Measurements from ENCODE around the gene CSNK2A1.

Gene CSNK2A1

DNA sequence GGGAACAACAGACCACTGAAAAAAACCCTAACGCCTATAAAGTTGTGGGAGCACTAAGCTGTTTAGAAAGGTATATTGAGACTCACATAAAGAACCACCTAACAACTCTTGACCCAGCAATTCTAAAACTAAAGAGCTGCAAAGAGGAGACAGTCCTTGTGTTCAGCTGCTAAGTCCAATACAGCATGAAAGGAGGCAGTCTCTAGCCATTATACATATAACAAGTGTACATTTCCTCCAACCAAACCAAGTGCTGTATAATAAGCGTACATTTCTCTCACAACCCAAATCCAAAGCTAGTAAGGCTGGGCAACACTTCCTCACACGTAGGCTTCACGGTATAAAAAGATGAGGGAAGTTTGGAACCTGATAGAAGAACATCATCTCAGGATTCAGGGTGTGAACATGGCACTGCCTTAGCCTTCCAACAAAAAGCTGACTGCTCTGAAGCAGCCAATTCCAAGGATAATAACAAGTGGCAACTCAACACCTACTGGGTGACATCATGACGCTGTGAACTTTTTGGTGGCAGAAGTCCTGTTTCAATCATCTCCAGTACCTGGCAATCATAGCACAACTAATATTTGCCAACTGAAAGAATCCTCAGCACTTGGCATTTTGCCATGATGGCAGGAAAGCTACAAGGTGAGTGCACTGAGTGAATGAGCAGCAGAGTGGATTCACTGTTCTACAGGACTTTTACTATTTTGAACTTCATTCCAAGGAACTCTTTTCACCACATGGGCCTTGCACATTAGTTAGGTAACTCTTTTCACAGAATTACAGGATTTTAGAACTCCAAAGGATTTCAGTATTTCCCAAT, 97.9 kb downstream of the CSNK2A1 start:
- no peak for DNase-seq

DNA sequence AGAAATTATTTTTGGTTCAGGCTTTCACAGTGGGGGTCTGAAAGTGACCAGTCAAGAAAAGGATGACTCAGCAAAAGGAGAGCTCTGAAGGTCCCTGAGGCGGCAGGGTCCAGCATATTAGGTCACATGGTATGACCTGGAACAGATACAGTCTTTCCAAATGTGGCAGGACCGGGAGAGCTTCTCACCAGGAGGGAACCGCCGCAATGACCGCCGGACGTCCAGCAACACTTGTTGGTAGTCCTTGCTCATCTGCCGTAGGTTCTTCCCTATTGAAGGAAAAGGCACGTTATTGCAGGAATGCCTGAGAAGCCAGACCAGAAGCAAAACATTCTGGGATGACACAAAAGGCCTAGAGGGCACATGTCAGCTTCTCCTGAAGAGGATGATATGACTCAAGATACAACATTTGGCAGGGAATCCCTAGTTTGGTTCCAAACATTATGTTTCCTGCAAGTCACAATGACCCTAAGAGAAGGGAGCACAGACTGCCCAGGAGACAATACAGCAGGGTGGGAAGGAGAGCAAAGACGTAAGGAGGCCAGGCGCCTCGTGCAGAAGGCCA, 98.6 kb downstream of the CSNK2A1 start:
- no peak for DNase-seq

DNA sequence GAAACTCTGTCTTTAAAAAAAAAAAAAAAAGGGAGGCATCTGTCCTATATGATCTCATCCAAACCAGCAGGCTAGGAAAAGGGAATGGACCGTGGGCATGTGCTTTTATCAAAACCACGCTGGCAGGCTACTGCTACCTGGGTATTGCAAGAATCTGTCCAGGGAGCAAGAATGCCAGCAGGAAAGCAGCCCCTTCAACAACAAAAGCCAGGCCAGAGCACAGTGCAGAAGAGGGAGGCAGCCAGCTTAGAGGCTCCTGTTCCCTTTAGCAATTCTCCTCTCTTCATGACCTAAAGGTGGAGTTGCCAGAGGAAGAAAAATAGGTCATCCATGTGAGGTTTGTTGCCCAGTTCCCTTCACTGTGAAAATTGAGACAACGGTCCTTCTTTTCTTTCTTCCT, 99.5 kb downstream of the CSNK2A1 start:
- DNase-seq, result no peak

DNA sequence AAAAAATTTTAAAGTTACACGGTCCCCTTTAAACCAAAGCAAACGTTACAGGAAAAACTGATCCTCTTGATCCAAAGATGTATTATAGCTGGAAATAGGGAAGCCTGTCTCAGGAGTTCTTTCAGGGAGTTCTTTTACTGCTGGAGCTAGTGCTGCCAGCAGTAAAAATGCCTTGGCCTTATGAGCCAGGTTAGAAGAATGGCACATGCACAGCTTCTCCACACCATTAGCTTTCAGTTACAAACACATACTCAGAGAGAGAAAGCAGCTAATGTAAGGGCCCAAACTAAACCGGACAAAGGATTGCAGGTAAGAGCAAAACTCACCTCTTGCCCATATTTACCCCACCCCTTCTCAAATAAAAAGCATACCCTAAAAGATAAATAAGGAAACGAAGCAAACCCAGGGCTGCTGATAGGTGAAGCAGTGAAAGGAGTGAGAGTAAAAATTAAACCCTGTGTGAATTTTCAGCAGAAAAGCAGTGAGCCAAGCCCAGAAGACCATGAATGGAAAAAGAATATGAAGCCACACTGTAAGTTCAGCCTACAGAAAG, 100.3 kb downstream of the CSNK2A1 start:
- no peak for DNase-seq

DNA sequence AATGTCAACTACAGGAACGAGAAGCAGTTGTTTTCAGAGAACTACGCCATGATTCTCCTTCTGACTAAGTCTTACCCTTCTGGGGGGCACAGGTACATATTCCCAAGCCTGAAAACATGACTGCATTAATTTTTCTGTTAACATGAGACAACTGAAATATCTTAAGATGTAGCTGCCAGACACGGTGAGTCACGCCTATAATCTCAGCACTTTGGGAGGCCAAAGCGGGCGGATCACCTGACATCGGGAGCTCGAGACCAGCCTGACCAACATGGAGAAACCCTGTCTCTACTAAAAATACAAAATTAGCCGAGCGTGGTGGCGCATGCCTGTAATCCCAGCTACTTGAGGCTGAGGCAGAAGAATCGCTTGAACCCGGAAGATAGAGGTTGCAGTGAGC, 103.0 kb downstream of the CSNK2A1 start:
- no peak for DNase-seq

DNA sequence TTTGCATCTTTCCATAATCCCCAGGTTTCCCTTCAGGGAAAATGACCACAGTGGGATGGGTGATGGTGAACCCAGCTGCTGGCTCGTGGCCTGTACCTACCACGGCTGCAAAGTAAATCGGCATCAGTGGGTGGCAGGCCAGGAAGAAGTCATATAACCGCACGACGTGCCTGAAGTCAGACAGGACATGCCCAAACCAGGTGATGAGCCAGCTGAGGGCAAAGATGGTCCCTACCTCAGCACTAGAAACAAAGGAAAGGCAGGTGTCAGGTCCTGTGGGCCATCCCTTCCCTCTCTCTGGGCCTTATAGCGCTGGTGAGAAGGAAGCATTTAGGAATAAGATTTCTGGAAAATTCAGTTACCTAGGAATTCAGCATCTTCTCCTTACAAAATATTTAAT, 103.4 kb downstream of the CSNK2A1 start:
- no peak for DNase-seq

DNA sequence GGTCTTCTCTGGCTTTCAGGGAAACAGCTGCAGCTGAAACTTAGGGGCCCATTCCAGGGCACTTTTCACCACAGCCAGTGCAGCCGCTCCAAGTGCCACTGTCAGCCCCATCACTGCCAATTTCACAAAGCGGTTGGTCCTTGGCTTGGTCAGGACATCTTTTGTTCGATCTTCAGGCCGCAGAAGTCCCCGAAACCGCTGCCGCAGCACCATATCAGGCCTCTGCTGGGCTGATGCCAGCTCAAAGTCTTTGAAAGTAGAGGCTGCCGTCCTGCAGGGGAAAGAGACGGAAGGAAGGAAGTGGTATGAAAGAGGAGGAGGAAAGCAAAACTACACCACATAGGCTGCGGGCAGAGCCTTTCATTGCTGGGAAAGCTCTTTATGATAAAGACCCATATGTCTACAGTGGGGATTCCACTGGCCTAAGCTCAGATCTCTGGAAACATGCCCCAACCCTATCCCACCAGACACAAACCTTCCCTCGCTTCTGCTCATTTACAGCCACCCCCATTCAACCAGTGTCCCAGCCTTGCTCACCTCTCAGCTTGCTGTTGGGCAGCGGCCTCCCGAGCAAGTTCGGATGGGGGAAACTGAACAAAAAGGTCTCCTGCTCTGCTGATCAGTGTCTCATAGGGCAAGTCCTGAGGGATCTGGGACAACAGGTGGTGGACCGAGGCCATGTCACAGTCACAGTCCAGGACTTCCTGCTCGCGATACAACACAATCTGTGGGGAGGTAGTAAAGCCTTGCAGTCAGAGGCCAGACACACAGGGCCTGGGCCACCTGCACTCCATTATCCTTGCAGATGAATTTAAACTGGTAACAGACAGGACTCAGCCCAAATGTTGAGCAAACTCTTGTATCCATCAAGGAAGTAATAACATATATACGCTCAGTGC, 104.8 kb downstream of the CSNK2A1 start:
- DNase-seq, result no peak

DNA sequence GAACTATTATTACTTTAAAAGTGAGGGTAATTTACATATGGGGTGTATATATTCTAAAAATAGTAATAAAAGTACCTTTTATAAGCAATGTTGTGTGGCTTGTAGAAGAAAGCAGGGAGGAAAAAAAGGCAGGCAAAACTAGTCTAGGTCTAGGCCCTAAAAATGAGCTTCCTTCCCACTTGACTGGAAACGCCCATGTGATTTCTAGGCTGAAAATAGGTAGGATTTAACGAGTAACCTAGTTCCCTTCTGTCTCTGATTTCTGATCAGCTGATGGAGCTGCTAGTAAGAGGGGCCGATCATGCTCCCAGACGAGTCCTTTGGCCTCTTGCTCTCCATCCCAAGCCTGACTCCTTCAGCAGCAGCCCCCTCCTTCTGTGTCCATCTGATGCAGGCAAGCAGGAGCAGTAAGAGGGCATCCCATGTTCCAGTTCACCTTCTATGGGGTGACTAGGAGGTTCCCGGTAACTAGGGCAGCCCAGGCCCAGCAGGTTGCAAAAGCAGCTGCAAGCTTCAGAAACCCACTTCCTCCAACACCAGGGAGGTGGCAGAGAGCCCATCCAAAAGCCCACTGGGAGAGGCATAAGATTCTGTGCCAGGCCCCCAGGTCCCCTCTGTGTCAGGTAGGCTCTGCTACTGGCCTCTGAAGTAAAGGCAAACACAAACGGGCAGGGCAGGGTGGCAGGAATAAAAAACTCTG, 105.7 kb downstream of the CSNK2A1 start:
- DNase-seq, result no peak

DNA sequence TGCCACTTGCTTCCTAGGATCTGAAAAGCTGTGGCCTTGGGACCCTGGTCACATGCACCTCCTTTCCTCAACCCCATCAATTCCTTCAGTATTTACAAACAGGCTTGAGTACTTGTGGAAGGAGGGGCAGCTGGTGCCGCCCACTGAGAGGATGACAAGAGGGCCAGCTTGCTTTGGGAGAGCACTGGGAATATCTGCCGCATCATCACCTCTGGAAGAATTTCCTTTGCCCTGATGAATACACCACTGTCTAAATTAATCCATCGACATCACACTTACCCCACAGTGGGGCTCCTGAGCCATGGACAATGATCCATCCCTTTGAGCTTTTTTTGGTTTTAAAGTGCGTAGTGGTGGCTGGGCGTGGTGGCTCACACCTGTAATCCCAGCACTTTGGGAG, 107.1 kb downstream of the CSNK2A1 start:
- DNase-seq, result no peak

DNA sequence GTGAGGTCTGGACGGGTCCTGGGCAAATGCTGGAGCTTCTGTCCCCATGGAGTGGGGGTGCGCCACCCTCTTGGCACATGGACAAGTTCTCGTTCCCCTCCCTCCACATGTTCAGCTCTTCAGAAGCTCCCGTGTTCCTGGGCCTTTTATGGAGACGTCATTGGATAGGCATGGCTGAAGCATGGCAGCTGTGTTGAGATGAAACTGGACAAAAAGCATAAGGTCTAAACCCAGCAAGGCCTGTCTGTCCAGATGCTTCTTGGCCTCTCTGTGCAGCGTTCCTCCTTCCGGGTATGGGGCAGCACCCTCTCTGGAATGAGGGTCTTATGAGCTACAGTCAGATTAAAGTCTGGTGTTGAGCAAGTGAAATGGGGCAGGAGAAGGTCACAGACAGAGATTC, 108.0 kb downstream of the CSNK2A1 start:
- DNase-seq, result no peak

DNA sequence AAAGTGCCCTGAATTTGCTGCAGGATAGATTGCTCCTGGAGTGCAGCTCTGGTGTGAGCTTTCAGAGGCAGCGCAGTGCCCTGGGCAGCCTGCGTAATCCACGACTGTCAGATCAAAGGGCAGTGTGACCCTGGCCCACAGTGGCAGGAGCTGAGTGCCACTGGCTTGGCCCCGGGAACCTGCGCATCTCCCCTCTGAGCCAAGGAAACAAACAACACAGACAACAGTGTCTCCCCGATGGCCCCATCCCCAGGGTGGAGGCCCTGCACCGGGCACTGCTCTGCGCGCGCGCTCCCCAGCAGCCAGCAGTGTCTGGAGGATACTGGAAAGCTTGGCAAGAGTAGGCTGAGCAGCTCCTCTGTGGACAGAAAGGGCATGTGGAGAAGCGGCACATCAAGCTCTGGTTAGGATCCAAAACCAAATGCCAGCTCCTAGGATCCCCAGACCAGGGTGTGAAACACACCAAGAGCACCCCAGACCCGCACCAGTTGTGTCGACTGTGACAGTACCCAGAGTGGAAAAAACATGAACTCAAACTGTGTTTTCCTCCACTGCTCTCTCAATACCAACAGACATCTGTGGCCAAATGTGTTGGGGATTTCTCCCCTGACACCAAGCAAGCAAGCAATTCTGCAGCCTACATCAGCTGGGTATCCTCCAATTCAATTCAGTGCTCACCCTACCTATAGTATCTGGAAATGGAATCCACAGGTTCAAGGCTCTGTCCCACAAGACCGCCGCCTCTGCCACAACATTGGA, 108.8 kb downstream of the CSNK2A1 start:
- no peak for DNase-seq

DNA sequence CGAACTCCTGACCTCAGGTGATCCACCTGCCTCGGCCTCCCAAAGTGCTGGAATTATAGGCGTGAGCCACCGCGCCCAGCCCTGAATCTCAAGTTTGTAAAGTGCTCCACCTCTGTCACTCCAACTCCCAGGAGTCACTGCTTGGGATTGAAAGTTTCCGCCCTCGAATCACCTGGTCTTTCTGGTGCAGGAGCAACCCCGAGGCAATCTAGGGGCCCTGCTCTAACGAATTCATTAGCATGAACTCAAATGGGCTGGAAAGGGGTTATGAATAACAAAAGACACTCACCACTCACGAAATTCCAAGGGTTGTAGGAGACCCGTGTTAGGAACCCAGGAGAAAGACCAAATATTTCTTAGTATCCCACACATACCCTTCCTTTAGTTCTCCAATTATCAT, 109.4 kb downstream of the CSNK2A1 start:
- no peak for DNase-seq

DNA sequence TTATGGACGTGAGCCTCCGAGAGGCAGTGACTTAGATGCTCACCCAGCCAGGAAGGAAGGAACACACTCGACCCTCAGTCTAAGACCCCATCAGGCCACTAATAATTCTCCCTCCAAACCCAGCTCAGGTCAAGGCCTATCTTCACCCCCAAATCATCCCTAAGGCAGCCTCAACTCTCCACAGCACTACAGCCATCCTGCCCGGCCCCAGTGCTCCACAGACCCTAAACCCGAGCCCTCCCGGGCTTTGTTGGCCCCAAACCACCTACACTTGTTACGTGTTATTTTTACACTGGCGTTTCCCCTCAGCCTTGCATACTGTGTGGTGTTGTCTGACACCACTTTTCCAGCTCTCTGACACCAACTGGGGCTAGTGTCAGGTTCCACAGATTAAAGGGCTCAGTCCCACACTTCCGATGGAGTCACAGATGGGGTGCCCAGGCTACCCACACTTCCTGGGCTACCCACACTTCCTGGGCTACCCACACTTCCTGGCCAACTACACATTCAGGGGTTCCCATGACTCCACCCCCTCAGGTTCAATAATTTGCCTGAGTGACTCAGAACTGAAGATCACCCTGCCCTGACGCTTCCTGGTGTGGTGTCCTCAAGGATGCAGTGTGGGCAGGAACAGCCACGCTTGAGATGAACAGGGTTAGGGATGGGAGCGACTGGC, 110.2 kb downstream of the CSNK2A1 start:
- DNase-seq, result no peak

DNA sequence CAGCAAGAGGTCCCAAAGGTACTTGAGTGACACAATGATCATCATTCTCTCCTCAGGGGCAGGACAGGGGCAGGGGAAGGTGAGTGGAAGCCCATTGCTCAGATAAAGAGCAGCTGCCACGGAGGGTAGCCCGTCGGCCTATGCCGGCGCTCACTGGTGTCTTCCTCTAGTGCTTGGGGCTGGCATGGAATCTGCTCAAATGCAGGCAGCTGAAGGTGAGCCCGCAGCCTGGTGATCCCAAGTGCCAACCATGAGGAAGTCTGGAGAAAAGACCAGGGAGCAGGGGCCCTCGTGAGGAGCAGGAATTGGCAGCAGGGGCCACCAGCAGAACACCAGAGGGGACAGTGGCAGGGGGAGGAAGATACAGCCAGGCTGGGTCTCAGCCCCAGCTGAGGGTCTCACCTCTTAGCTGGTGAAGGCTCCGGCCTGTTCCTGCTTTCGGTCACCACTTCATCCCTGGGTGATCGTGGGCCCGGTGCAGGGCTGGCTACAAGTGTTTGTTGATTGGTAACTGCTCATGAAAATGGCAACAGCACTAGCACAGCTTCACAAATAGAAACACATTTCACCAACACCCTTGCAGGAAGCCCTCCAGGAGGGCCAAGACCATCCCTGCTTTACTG, 110.8 kb downstream of the CSNK2A1 start:
- no peak for DNase-seq

DNA sequence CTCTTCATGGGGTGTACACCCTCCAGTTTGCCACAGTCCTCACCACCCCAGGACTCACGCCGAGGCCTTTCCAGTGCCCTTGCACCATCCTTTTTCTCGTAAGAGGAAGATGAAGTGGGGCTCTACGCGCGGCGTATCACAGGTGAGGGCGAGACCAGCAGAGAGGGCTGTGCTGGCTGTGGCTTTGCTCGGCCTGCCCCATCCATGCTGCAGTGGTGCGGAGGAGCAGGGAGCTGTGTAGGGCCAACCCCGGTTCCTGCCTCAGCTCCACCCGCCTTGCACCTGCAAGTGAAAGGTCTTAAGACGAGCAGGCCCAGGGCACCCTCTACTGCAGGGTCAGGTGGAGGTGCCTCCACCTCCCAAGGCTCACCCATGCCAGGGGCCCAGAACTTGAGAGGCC, 111.4 kb downstream of the CSNK2A1 start:
- no peak for DNase-seq

DNA sequence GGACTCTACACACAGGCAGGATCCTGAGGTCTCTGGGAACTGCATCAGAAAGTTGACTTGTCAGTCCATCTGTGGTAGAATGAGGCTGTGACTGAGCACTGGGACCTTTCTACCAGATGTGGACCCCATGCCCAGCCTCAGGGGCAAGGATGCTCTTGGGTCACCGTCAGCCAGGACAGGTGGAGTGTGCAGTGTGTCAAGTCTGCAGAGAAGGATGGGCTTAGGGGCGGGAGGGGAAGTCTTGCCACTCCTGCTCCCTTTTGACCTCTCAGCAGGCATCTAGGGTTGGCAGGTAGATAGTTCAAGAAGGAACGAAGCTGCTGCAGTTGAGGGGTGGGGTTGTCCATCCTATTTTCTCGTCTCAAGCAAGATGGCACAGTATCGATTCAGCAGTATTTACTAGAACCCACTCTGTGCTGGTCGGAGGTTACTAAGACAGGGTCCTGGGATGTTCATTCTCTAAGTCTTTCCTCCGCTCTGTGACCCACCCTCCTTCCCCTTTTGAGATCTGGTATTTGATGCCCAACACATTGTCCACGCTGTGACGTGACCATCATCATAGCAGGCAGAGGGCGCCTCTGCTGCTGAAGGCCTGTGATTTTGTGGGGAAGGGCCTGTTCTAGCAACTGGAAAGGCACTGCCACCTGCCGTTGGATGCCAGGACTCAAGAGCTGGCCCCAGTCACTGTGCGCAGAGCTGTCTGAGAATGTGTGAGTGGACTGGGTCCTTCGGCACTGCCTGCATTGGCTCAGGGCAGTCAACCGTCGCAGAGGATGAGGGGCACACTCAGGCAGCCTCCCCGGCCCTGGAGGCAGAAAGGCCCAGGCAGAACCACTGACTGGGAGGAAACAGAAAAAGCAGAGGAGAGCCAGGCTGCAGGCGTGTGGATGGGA, 112.3 kb downstream of the CSNK2A1 start:
- DNase-seq, result peak; percentile 68

DNA sequence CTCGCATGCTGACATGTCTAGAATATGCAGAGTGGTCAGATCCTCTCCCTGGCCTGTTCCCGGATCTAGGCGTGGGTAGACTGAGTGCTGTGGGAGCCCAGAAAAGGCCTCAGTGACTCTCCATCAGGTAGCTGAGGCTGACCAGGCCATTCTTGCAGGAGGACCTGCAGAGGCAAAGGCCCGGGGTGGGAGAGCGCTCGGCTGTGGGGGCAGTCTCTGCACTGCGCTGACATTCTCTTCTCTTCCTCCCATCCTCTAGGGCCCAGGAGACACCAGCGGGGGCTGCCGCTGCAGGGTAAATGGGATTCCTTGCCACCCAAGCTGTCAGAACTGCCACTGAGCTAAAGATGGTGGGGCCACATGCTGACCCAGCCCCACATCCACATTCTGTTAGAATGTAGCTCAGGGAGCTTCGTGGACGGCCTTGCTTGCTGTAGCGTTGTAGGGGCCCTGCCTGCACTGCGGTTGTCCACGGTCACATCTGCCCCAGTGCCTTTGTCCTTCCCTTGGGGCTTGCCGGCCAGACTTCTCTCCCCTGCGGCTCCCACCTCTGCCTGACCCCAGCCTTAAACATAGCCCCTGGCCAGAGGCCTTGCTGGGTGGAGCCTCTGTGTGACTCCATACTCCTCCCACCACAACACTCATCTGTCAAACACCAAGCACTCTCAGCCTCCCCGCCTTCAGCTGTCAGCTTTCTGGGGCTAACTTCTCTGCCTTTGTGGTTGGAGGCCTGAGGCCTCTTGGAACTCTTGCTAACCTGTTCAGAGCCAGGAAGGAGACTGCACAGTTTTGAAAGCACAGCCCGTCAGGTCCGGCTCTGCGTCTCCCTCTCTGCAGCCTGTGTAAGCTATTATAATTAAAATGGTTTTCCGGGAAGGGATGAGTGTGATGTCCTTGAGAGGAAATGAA, 113.2 kb downstream of the CSNK2A1 start:
- no peak for DNase-seq

DNA sequence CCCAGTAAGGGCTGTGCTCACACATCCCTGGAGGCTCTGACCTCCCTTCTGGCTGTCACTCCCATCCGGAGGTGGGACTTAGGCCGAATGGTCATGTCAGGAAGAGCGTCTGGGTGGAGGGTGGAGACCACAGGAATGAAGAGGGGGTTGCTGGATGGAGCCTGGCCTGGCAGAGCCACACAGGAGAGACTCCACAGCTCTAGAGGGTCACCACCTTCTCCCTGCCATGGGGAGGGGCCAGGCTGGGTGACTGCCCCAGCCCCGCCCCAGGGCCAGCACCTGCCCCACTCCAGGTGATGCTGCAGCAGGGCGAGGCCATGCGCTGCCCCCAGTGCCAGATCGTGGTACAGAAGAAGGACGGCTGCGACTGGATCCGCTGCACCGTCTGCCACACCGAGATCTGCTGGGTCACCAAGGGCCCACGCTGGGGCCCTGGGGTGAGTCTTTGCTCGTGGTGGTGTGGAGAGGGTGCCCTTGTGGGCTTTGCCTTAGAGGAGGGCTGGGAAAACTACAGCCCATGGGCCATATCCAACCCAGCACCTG, 114.9 kb downstream of the CSNK2A1 start:
- DNase-seq, result no peak
